K562 (cell line): Measurements from ENCODE around the gene PDE12. TPM values are rescaled to one million over a fixed set of nuclear protein-coding genes. Genes with fewer than 3 reads are reported as not detected.

Source experiments
- ETV1 ChIP-seq: fragments of 450-650 bp; conservative IDR thresholded peaks from 2 replicates; pipeline ENCODE4 v1.6.1; 2016; ENCODE audit warnings: missing genetic modification characterization, control low read depth, low read depth, missing compliant biosample characterization
- EWSR1 ChIP-seq: fragments of 450-650 bp; IDR thresholded peaks from 2 replicates; pipeline ENCODE4 v1.6.1; 2018; ENCODE audit warnings: borderline replicate concordance, mild to moderate bottlenecking, low read depth, moderate library complexity; ENCODE audit not compliant: partially characterized antibody
- SMARCB1 ChIP-seq: IDR thresholded peaks from 2 replicates; pipeline ENCODE4 v1.6.1; 2011; ENCODE audit warnings: improper control_type of control experiment, low read depth; ENCODE audit not compliant: insufficient read length
- SOX6 ChIP-seq: fragments of 450-650 bp; IDR thresholded peaks from 2 replicates; pipeline ENCODE4 v1.6.1; 2014; ENCODE audit warnings: mild to moderate bottlenecking
- VEZF1 ChIP-seq: fragments of 200-800 bp; sonication (Bioruptor generic); IDR thresholded peaks from 2 replicates; pipeline ENCODE4 v1.6.1; 2017; ENCODE audit warnings: missing genetic modification characterization, missing compliant biosample characterization
- ZFX ChIP-seq: sonication (generic); formaldehyde crosslinking; IDR thresholded peaks from 2 replicates; pipeline ENCODE4 v1.8.0; 2022; ENCODE audit warnings: mild to moderate bottlenecking, missing genetic modification reagents, moderate library complexity
- ZNF518B ChIP-seq: fragments of 250-450 bp; sonication (Bioruptor Pico); IDR thresholded peaks from 2 replicates; pipeline ENCODE4 v1.5.0; 2021; ENCODE audit warnings: mild to moderate bottlenecking, moderate library complexity
- ZNF75A ChIP-seq: fragments of 450-650 bp; formaldehyde crosslinking; IDR thresholded peaks from 2 replicates; pipeline ENCODE4 v1.4.0; 2020; ENCODE audit warnings: mild to moderate bottlenecking
- polyA plus RNA-seq, 8 experiments: library from polyadenylated mRNA; depleted of rRNA in 4 of 8; stranded (reverse) in 5 of 8; unstranded in 3 of 8; fragments of >200 nt; fragmentation: Nextera tagmentation in 2 of 8; fragmentation: Illumina TruSeq in 1 of 8; extraction: Ambion mirVana in 2 of 8; extraction: Trizol in 1 of 8; gene quantifications; 2 replicates each; pipeline versions ENCODE4 v1.2.1 to v1.2.3, GENCODE V29; 2011 to 2014; ENCODE audit warnings: inconsistent platforms in 1 of 8, missing spikeins in 1 of 8
- total RNA-seq, 7 experiments: library from RNA; depleted of rRNA in 6 of 7; stranded (reverse); fragments of >200 nt in 6 of 7; fragmentation: Illumina TruSeq in 2 of 7; extraction: Trizol in 2 of 7; gene quantifications; 2 replicates each; pipeline versions ENCODE4 v1.2.1 to v1.2.3, GENCODE V29; 2011 to 2021; ENCODE audit warnings: low replicate concordance in 1 of 7
- TF ChIP-seq, protein P1 (sequence below), 2 experiments: fragments of 450-650 bp in 1 of 2; sonication (generic) in 1 of 2; formaldehyde crosslinking in 1 of 2; IDR thresholded peaks; 2 replicates each; pipeline versions ENCODE4 v1.7.1 to v1.9.0; 2016 to 2022; ENCODE audit warnings: inconsistent platforms in 1 of 2, mild to moderate bottlenecking in 1 of 2, missing genetic modification reagents in 1 of 2
- TF ChIP-seq, protein P2 (sequence below): sonication (generic); formaldehyde crosslinking; IDR thresholded peaks from 2 replicates; pipeline ENCODE4 v1.8.0; 2022; ENCODE audit warnings: missing genetic modification reagents, mild to moderate bottlenecking, borderline replicate concordance

PDE12 gene
- total and polyA plus RNA-seq, 9 of the 15 experiments (the other 6 are each of a cell fraction or from before 2014, with no cell fraction given): 2.1 to 20.5 (median 10.0) TPM

- TF ChIP-seq, protein P1, sequence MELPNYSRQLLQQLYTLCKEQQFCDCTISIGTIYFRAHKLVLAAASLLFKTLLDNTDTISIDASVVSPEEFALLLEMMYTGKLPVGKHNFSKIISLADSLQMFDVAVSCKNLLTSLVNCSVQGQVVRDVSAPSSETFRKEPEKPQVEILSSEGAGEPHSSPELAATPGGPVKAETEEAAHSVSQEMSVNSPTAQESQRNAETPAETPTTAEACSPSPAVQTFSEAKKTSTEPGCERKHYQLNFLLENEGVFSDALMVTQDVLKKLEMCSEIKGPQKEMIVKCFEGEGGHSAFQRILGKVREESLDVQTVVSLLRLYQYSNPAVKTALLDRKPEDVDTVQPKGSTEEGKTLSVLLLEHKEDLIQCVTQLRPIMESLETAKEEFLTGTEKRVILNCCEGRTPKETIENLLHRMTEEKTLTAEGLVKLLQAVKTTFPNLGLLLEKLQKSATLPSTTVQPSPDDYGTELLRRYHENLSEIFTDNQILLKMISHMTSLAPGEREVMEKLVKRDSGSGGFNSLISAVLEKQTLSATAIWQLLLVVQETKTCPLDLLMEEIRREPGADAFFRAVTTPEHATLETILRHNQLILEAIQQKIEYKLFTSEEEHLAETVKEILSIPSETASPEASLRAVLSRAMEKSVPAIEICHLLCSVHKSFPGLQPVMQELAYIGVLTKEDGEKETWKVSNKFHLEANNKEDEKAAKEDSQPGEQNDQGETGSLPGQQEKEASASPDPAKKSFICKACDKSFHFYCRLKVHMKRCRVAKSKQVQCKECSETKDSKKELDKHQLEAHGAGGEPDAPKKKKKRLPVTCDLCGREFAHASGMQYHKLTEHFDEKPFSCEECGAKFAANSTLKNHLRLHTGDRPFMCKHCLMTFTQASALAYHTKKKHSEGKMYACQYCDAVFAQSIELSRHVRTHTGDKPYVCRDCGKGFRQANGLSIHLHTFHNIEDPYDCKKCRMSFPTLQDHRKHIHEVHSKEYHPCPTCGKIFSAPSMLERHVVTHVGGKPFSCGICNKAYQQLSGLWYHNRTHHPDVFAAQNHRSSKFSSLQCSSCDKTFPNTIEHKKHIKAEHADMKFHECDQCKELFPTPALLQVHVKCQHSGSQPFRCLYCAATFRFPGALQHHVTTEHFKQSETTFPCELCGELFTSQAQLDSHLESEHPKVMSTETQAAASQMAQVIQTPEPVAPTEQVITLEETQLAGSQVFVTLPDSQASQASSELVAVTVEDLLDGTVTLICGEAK (IDR thresholded peaks at IDR 0.05): peak; percentile 88
- TF ChIP-seq, protein P1 (CRISPR knock-in tag; IDR thresholded peaks at IDR 0.05): no peak
- TF ChIP-seq SMARCB1 (no peak), ZFX (CRISPR knock-in tag) (peak; percentile 80), EWSR1 (no peak), ZNF75A (CRISPR knock-in tag) (no peak), SOX6 (peak; percentile 48; the same call in 1 of the 2 replicates), ZNF518B (CRISPR knock-in tag) (no peak), VEZF1 (CRISPR knock-in tag) (peak; percentile 51; the same call in 1 of the 2 replicates), ETV1 (tag) (peak; percentile 93)
- TF ChIP-seq, protein P2, sequence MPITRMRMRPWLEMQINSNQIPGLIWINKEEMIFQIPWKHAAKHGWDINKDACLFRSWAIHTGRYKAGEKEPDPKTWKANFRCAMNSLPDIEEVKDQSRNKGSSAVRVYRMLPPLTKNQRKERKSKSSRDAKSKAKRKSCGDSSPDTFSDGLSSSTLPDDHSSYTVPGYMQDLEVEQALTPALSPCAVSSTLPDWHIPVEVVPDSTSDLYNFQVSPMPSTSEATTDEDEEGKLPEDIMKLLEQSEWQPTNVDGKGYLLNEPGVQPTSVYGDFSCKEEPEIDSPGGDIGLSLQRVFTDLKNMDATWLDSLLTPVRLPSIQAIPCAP (CRISPR knock-in tag): no peak
Measured at GRCh38 chr3:57597127-57597923, 41.3 kb downstream of the PDE12 start, which contains the start of gene ARF4 (continued).
